G401 (cell line): ENCODE measurements around the gene ACTR3C. TPM values are rescaled to one million over a fixed set of nuclear protein-coding genes. Genes with fewer than 3 reads are reported as not detected.

ENCODE experiments used
- DNase-seq: peaks from one replicate; pipeline ENCODE4 v3.0.0-alpha.2; 2015; ENCODE audit warnings: low spot score
- in situ Hi-C: cut with HindIII; loops from 2 replicates; pipeline ENCODE4 v1.10.0; 2016; ENCODE audit warnings: low sequenced_read_pairs, mixed read lengths
- total RNA-seq: library from RNA; depleted of rRNA; stranded (reverse); fragments of >200 nt; shearing (Covaris generic); gene quantifications from 2 replicates; pipeline ENCODE4 v1.2.3, GENCODE V29; 2014; rRNA removed

Gene ACTR3C
- 0.68 and 0.98 TPM in 2 replicates for total RNA-seq

GRCh38 chr7:150322833-150323681 is at the start of gene ACTR3C, which contains the start of gene LRRC61:
ACTR3C (minus strand) TSS chr7:150323545; CDS start chr7:150295296, 28,249 bp downstream.
LRRC61 (plus strand) TSS chr7:150323355; CDS start chr7:150336862, 13,507 bp downstream.
- in situ Hi-C loops = no loop called here
- peak; percentile 48 for DNase-seq

- DNase-seq = no peak
- in situ Hi-C loops = no loop called here
These were observed 49.1 kb upstream of the ACTR3C start for GRCh38 chr7:150372271-150373048.

- no peak for DNase-seq
These were observed 48.6 kb upstream of the ACTR3C start for GRCh38 chr7:150371996-150372270.

GRCh38 chr7:150371131-150371995 is 48.0 kb upstream of the ACTR3C start:
- in situ Hi-C loops = no loop called here

More at GRCh38 chr7:150371996-150372270, 48.6 kb upstream of the ACTR3C start:
- in situ Hi-C loops = no loop called here

GRCh38 chr7:150370612-150371071 is 47.3 kb upstream of the ACTR3C start:
- in situ Hi-C loops = no loop called here
- no peak for DNase-seq

More at GRCh38 chr7:150371131-150371995, 48.0 kb upstream of the ACTR3C start:
- DNase-seq = no peak

GRCh38 chr7:150369748-150370501 is 46.6 kb upstream of the ACTR3C start:
- DNase-seq = no peak
- in situ Hi-C loops = no loop called here

- in situ Hi-C loops = no loop called here
- DNase-seq = peak; percentile 60
These were observed 45.8 kb upstream of the ACTR3C start for GRCh38 chr7:150368884-150369747.

- DNase-seq = peak; percentile 78
- in situ Hi-C loops = no loop called here
These were observed 44.9 kb upstream of the ACTR3C start, which contains the start of gene REPIN1 for GRCh38 chr7:150368096-150368883. REPIN1 (plus strand) TSS chr7:150368822; CDS start chr7:150369712, 890 bp downstream.

- peak; percentile 83 for DNase-seq
- in situ Hi-C loops = no loop called here
These were observed 44.3 kb upstream of the ACTR3C start for GRCh38 chr7:150367677-150368095.

GRCh38 chr7:150365673-150366398 is 42.5 kb upstream of the ACTR3C start:
- in situ Hi-C loops = no loop called here
- no peak for DNase-seq

GRCh38 chr7:150365194-150365593 is 41.8 kb upstream of the ACTR3C start:
- DNase-seq = no peak
- in situ Hi-C loops = no loop called here

GRCh38 chr7:150363872-150364271 is 40.5 kb upstream of the ACTR3C start:
- in situ Hi-C loops = no loop called here
- DNase-seq = no peak

- no peak for DNase-seq
- in situ Hi-C loops = no loop called here
These were observed 40.0 kb upstream of the ACTR3C start for GRCh38 chr7:150363370-150363769.

GRCh38 chr7:150361807-150362621 is 38.7 kb upstream of the ACTR3C start:
- no peak for DNase-seq
- in situ Hi-C loops = no loop called here

GRCh38 chr7:150361402-150361801 is 38.1 kb upstream of the ACTR3C start:
- DNase-seq = no peak

More at GRCh38 chr7:150361402-150361801, 38.1 kb upstream of the ACTR3C start:
- in situ Hi-C loops = no loop called here
